Ovary (tissue), 9 donors: Measurements from ENCODE around the gene ASCC3. TPM values are rescaled to one million over a fixed set of nuclear protein-coding genes. Genes with fewer than 3 reads are reported as not detected.

ENCODE experiments used
- DNase-seq, 5 donors: peaks; one replicate each; pipeline ENCODE4 v3.0.0-alpha.2; 2019 to 2020
- H3K27ac ChIP-seq, 2 donors: fragments of 200-600 bp; one replicate each; pipeline versions ENCODE4 v1.5.1 to v1.8.0; 2019 to 2022
- H3K27me3 ChIP-seq: fragments of 200-600 bp; one replicate; pipeline ENCODE4 v1.8.0; 2022
- H3K36me3 ChIP-seq: fragments of 200-600 bp; sonication (generic); one replicate; pipeline ENCODE4 v1.5.1; 2019
- H3K4me1 ChIP-seq: one replicate; pipeline ENCODE4 v1.8.1; 2013; ENCODE audit warnings: mild to moderate bottlenecking, moderate library complexity; ENCODE audit not compliant: insufficient read depth
- H3K4me3 ChIP-seq: fragments of 200-600 bp; sonication (generic); one replicate; pipeline ENCODE4 v1.5.1; 2017
- H3K9me3 ChIP-seq, 2 donors: fragments of 200-600 bp in 1 of 2; sonication (generic) in 1 of 2; one replicate each; pipeline versions ENCODE4 v1.5.1 to v1.8.1; 2013 to 2019; ENCODE audit warnings: mild to moderate bottlenecking in 1 of 2, moderate library complexity in 1 of 2
- EP300 ChIP-seq: sonication (generic); formaldehyde crosslinking; IDR thresholded peaks from one replicate; pipeline ENCODE4 v1.6.1; 2017; ENCODE audit warnings: antibody characterized with exemption
- POLR2A ChIP-seq: fragments of 450-650 bp; IDR thresholded peaks from one replicate; pipeline ENCODE4 v1.6.1; 2017; ENCODE audit warnings: antibody characterized with exemption, mild to moderate bottlenecking, moderate library complexity
- WGBS, 3 donors: extraction: QIAGEN DNeasy Blood & Tissue Kit in 1 of 3; methylation state at CpG; one replicate each; pipeline versions ENCODE4 v1.1.5 to v1.1.7; 2013 to 2017; 5-methylcytosine and 5-hydroxymethylcytosine counted together
- intact Hi-C, 4 donors: fragments of 100-400 bp; cut with DNase I; formaldehyde crosslinking; loops; one replicate each; pipeline versions ENCODE4 v1.11.0 to v1.15.1; 2022 to 2023
- polyA plus RNA-seq, 2 donors: library from polyadenylated mRNA; stranded (reverse); fragments of 200-250 nt in 1 of 2; fragments of 350-450 nt in 1 of 2; fragmentation: Illumina TruSeq in 1 of 2; extraction: RNeasy Lipid Tissue Mini Kit (QIAGEN cat#74804) in 1 of 2; gene quantifications; one replicate each; pipeline ENCODE4 v1.2.3, GENCODE V29; 2013 to 2014
- total RNA-seq, 7 donors: library from RNA; depleted of rRNA in 2 of 7; stranded (reverse); fragments of >200 nt in 2 of 7; fragmentation: NEBNext Ultra II Directional in 3 of 7; extraction: Animal tissue kit (Norgen Biotek cat#: 25700) in 3 of 7; gene quantifications; one replicate each; pipeline versions ENCODE4 v1.1.0 to v1.2.4, GENCODE V29; 2016 to 2023
- TF ChIP-seq, protein P1 (sequence below), 3 donors: fragments of 450-650 bp in 2 of 3; fragments of 200-600 bp in 1 of 3; IDR thresholded peaks; one replicate each; pipeline versions ENCODE4 v1.5.1 to v1.8.0; 2016 to 2022; ENCODE audit warnings: antibody characterized with exemption in 3 of 3, mild to moderate bottlenecking in 1 of 3
- donor health status: DM: no; HTN: no; CAD: no; lungs with moderate emphysema.
- donor health status: DM: no; HTN: no; CAD: no.
- donor health status: Bipolar disorder and iron deficiency.
- donor health status: DM: yes; HTN: yes; CAD: no.
- donor health status: DM: no; HTN: no; CAD: no.
- donor health status: DM: yes; HTN: yes; CAD: no.

The ASCC3 gene
- total and polyA plus RNA-seq, 9 donors: 8.2 to 34.2 (median 22.0) TPM

DNA sequence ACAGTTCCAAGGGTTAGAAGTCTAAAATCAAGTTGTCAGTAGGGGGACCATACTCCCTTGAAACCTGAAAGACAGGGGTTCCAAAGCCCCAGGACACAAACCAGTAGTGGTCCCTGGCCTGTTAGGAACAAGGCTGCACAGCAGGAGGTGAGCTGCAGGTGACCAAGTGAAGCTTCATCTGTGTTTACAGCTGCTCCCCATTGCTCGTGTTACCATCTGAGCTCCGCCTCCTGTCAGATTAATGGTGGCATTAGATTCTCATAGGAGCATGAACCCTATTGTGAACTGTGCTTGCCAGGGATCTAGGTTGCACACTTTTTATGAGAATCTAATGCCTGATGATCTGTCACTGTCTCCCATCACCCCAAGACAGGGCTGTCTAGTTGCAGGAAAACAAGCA lies 391.1 kb downstream of the ASCC3 start:
- Histone ChIP-seq H3K36me3 (no peaks in the 10 kb centered on the region), H3K9me3 (no peaks in the 10 kb centered on the region), H3K4me3 (no peak overlapping the region), H3K27me3 (no peaks in the 10 kb centered on the region), H3K4me1 (no peaks in the 10 kb centered on the region), H3K27ac (no peak overlapping the region)
- 83 to 96% (median 86%) methylated on average over 2 of the region's 2 CpGs for WGBS, 3 donors
- DNase-seq: no peak
- TF ChIP-seq EP300 (no peak), POLR2A (no peak)
- TF ChIP-seq, protein P1, sequence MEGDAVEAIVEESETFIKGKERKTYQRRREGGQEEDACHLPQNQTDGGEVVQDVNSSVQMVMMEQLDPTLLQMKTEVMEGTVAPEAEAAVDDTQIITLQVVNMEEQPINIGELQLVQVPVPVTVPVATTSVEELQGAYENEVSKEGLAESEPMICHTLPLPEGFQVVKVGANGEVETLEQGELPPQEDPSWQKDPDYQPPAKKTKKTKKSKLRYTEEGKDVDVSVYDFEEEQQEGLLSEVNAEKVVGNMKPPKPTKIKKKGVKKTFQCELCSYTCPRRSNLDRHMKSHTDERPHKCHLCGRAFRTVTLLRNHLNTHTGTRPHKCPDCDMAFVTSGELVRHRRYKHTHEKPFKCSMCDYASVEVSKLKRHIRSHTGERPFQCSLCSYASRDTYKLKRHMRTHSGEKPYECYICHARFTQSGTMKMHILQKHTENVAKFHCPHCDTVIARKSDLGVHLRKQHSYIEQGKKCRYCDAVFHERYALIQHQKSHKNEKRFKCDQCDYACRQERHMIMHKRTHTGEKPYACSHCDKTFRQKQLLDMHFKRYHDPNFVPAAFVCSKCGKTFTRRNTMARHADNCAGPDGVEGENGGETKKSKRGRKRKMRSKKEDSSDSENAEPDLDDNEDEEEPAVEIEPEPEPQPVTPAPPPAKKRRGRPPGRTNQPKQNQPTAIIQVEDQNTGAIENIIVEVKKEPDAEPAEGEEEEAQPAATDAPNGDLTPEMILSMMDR (IDR thresholded peaks at IDR 0.05): no peak
- intact Hi-C loops: no loop called here

GRCh38 chr6:100488244-100488643 lies 392.9 kb downstream of the ASCC3 start:
- Histone ChIP-seq H3K27ac (no peak overlapping the region), H3K36me3 (no peaks in the 10 kb centered on the region), H3K9me3 (no peaks in the 10 kb centered on the region), H3K4me1 (no peaks in the 10 kb centered on the region), H3K27me3 (no peaks in the 10 kb centered on the region), H3K4me3 (no peak overlapping the region)
- DNase-seq: no peak
- 91% methylated on average over 5 of the region's 5 CpGs for WGBS, 3 donors
- intact Hi-C loops: no loop called here
- TF ChIP-seq POLR2A (no peak), EP300 (no peak)
- TF ChIP-seq, protein P1 (IDR thresholded peaks at IDR 0.05): no peak

DNA sequence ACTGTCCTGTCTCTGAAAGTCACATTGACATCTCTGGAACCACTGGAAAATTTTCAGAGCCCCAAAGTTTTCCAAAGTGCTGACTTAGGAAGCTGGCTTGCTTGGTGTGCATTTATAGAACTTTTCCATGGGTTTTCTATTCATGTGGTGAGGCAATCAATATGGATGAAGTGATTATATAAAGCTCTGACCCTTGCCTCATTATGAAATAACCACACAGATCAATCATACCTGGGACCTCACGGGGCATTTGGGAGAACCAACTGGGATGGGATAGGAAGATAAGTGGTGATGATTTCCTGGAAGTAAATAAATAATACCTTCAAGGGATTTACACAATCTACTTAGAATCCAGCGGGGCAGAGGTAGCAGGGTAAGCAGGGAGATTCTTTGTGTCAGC lies 393.5 kb downstream of the ASCC3 start:
- H3K27ac ChIP-seq: no peak overlapping the region
- no peak for DNase-seq
- H3K36me3 ChIP-seq: no peaks in the 10 kb centered on the region
- no peaks in the 10 kb centered on the region for H3K4me1 ChIP-seq
- no peak overlapping the region for H3K4me3 ChIP-seq
- TF ChIP-seq, protein P1 (IDR thresholded peaks at IDR 0.05): no peak
- TF ChIP-seq EP300 (no peak), POLR2A (no peak)
- 86 to 96% (median 94%) methylated on average over 2 of the region's 2 CpGs for WGBS, 3 donors
- intact Hi-C loops: no loop called here
- H3K9me3 ChIP-seq: no peaks in the 10 kb centered on the region
- H3K27me3 ChIP-seq: no peaks in the 10 kb centered on the region

DNA sequence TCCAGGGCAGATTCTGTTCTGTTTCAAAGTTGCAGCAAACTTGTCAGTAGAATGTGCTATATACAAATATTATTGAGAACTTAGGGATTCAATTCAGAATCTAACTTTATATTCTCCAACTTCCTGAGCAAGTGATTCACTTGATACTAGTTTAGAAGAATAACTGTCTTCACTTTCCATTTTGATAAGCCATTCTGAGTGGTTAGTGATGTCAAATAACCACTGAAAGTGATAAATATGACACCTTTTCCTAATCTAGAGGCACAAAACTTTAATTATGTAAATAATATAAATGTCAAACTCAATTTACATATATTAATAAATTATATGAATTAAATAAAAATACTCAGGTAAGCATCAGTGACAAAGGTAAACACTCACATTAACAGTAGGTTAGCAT lies 395.9 kb downstream of the ASCC3 start:
- Histone ChIP-seq H3K4me3 (no peak overlapping the region), H3K36me3 (no peaks in the 10 kb centered on the region), H3K27me3 (no peaks in the 10 kb centered on the region), H3K27ac (no peak overlapping the region), H3K9me3 (no peaks in the 10 kb centered on the region), H3K4me1 (no peaks in the 10 kb centered on the region)
- TF ChIP-seq EP300 (no peak), POLR2A (no peak)
- TF ChIP-seq, protein P1 (IDR thresholded peaks at IDR 0.05): no peak
- intact Hi-C loops: no loop called here
- no peak for DNase-seq

DNA sequence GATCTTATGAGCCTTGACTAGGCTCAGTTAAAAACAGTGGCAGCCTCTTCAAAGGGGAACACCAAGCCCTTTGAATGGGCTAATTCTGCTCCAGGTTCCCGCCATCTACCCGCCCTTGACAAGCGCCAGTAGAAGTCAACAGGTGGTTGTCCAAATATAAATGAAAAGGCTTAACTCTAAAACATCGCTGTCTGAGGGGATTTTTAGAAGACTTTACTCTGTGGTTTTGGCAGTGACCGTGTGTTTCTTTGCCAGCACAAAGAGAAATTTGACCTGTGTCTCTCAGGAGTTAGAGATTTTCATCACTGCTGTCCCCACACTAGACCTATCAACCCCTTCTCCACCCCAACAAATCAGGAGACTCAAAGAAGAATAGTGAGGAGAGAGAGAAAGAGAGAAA lies 396.7 kb downstream of the ASCC3 start:
- TF ChIP-seq EP300: no peak
- TF ChIP-seq POLR2A: no peak
- TF ChIP-seq, protein P1 (IDR thresholded peaks at IDR 0.05): no peak
- no peak for DNase-seq
- 59 to 74% (median 62%) methylated on average over 5 of the region's 5 CpGs for WGBS, 3 donors

More for the DNA sequence above, 396.7 kb downstream of the ASCC3 start:
- Histone ChIP-seq H3K36me3 (no peaks in the 10 kb centered on the region), H3K4me1 (no peaks in the 10 kb centered on the region), H3K4me3 (no peak overlapping the region), H3K27ac (no peak overlapping the region), H3K27me3 (no peaks in the 10 kb centered on the region), H3K9me3 (no peaks in the 10 kb centered on the region)
- intact Hi-C loops: no loop called here
